GM08714 (cell line): ENCODE results near the gene SNX33.
"Not testable (repeated sequence)": the region's sequence is repeated elsewhere in the genome, so short reads cannot be mapped to it uniquely, and the experiment has no call there.

ENCODE experiments used
- H3K4me3 ChIP-seq: fragments of 200-500 bp; sonication (Bioruptor generic); 2 replicates; pipeline ENCODE4 v1.5.1; 2014; ENCODE audit warnings: mild to moderate bottlenecking, low read length, inconsistent platforms
- ZNF274 ChIP-seq: IDR thresholded peaks from 2 replicates; pipeline ENCODE4 v1.6.1; 2012; ENCODE audit warnings: mild to moderate bottlenecking, low read depth, low read length

SNX33 gene

GRCh38 chr15:75694241-75695182 lies 46.8 kb downstream of the SNX33 start:
- no peak overlapping the region for H3K4me3 ChIP-seq

GRCh38 chr15:75695220-75695619 lies 47.5 kb downstream of the SNX33 start:
- TF ChIP-seq ZNF274, result no peak
- H3K4me3 ChIP-seq, result no peak overlapping the region; the same call in 1 of the 2 replicates

More at GRCh38 chr15:75694241-75695182, 46.8 kb downstream of the SNX33 start:
- TF ChIP-seq ZNF274, result no peak

- no peak overlapping the region; the same call in 1 of the 2 replicates for H3K4me3 ChIP-seq
- no peak for TF ChIP-seq ZNF274
Observed at GRCh38 chr15:75695634-75696310, 48.1 kb downstream of the SNX33 start.

- no peak for TF ChIP-seq ZNF274
- H3K4me3 ChIP-seq, result no peak overlapping the region; the same call in 1 of the 2 replicates
Observed at GRCh38 chr15:75696311-75696720, 48.6 kb downstream of the SNX33 start.

GRCh38 chr15:75696854-75697259 lies 49.1 kb downstream of the SNX33 start:
- H3K4me3 ChIP-seq, result no peak overlapping the region
- no peak for TF ChIP-seq ZNF274

- no peak for TF ChIP-seq ZNF274
Observed at GRCh38 chr15:75697523-75697922, 49.8 kb downstream of the SNX33 start.

GRCh38 chr15:75697974-75698747 lies 50.4 kb downstream of the SNX33 start:
- H3K4me3 ChIP-seq, result not testable (repeated sequence)

More at GRCh38 chr15:75697523-75697922, 49.8 kb downstream of the SNX33 start:
- H3K4me3 ChIP-seq, result no peak overlapping the region

GRCh38 chr15:75699517-75699916 lies 51.8 kb downstream of the SNX33 start:
- H3K4me3 ChIP-seq, result not testable (repeated sequence)

GRCh38 chr15:75699961-75700874 lies 52.5 kb downstream of the SNX33 start:
- H3K4me3 ChIP-seq, result not testable (repeated sequence)

- not testable (repeated sequence) for H3K4me3 ChIP-seq
Observed at GRCh38 chr15:75701071-75702003, 53.6 kb downstream of the SNX33 start.

GRCh38 chr15:75702436-75702835 lies 54.7 kb downstream of the SNX33 start:
- no peak overlapping the region for H3K4me3 ChIP-seq
- TF ChIP-seq ZNF274, result no peak

GRCh38 chr15:75703440-75704262 lies 55.9 kb downstream of the SNX33 start:
- H3K4me3 ChIP-seq, result not testable (repeated sequence)
